Stimulated activated naive CD8-positive, alpha-beta T cell treated with anti-CD3 and anti-CD28 coated beads, Interleukin-15, amount 100 ng/mL, for 72 hours (primary cell): ENCODE measurements around the gene CDKAL1.

Experiments
- ATAC-seq: fragments of 150-1000 bp; cut with Tn5 transposase; 2 replicates; pipeline ENCODE4 v1.10.0; 2021; ENCODE audit warnings: mild to moderate bottlenecking, moderate library complexity
- DNase-seq, 2 donors: peaks; one replicate each; pipeline ENCODE4 v3.0.0; 2021 to 2022
- H3K27ac Mint-ChIP-seq, 2 donors: one replicate each; pipeline ENCODE4 v1.8.0; 2022; ENCODE audit warnings: mild to moderate bottlenecking in 2 of 2, mixed read lengths in 2 of 2, moderate library complexity in 2 of 2
- H3K27me3 Mint-ChIP-seq: one replicate; pipeline ENCODE4 v1.8.0; 2022; ENCODE audit warnings: mixed read lengths
- H3K4me1 Mint-ChIP-seq: one replicate; pipeline ENCODE4 v1.8.0; 2022; ENCODE audit warnings: mild to moderate bottlenecking, mixed read lengths
- H3K4me3 Mint-ChIP-seq, 2 donors: one replicate each; pipeline ENCODE4 v1.8.0; 2022; ENCODE audit warnings: mild to moderate bottlenecking in 2 of 2, mixed read lengths in 2 of 2, moderate library complexity in 1 of 2
- H3K9me3 Mint-ChIP-seq, 2 donors: one replicate each; pipeline ENCODE4 v1.8.0; 2022; ENCODE audit warnings: mixed read lengths in 2 of 2

The CDKAL1 gene

GRCh38 chr6:21095462-21095861 is 561.2 kb downstream of the CDKAL1 start:
- Mint-ChIP-seq H3K4me3 (no peak overlapping the region), H3K27me3 (no peaks in the 10 kb centered on the region), H3K4me1 (peaks cover 14% of the 10 kb centered on the region), H3K27ac (no peak overlapping the region), H3K9me3 (peaks cover 0 to 7% of the 10 kb centered on the region in 2 donors)
- no peak for DNase-seq
- no peak for ATAC-seq

- H3K27ac Mint-ChIP-seq: peak overlapping the region in 1 of 2 donors; percentile 79
- H3K9me3 Mint-ChIP-seq: peaks cover 0 to 7% of the 10 kb centered on the region in 2 donors
- ATAC-seq (no peak), DNase-seq (no peak)
- H3K4me3 Mint-ChIP-seq: no peak overlapping the region
- H3K27me3 Mint-ChIP-seq: no peaks in the 10 kb centered on the region
- H3K4me1 Mint-ChIP-seq: peaks cover 14% of the 10 kb centered on the region
These were observed 563.9 kb downstream of the CDKAL1 start for GRCh38 chr6:21098134-21098533.

GRCh38 chr6:21098744-21099143 is 564.5 kb downstream of the CDKAL1 start:
- DNase-seq (no peak), ATAC-seq (no peak)
- Mint-ChIP-seq H3K4me1 (peaks cover 14% of the 10 kb centered on the region), H3K27me3 (no peaks in the 10 kb centered on the region), H3K4me3 (no peak overlapping the region), H3K9me3 (peaks cover 0 to 7% of the 10 kb centered on the region in 2 donors), H3K27ac (no peak overlapping the region)

- Mint-ChIP-seq H3K27me3 (no peaks in the 10 kb centered on the region), H3K4me3 (no peak overlapping the region), H3K4me1 (peaks cover 14% of the 10 kb centered on the region), H3K27ac (no peak overlapping the region), H3K9me3 (peaks cover 0 to 7% of the 10 kb centered on the region in 2 donors)
- ATAC-seq (no peak), DNase-seq (no peak)
These were observed 565.4 kb downstream of the CDKAL1 start for GRCh38 chr6:21099338-21100314.

- no peak overlapping the region for H3K27ac Mint-ChIP-seq
- no peak overlapping the region for H3K4me3 Mint-ChIP-seq
- peaks cover 0 to 7% of the 10 kb centered on the region in 2 donors for H3K9me3 Mint-ChIP-seq
- H3K4me1 Mint-ChIP-seq: peaks cover 14% of the 10 kb centered on the region
- ATAC-seq (no peak), DNase-seq (no peak)
- no peaks in the 10 kb centered on the region for H3K27me3 Mint-ChIP-seq
These were observed 566.7 kb downstream of the CDKAL1 start for GRCh38 chr6:21100991-21101390.

GRCh38 chr6:21101694-21102093 is 567.4 kb downstream of the CDKAL1 start:
- H3K9me3 Mint-ChIP-seq: peaks cover 0 to 7% of the 10 kb centered on the region in 2 donors

GRCh38 chr6:21102201-21102600 is 567.9 kb downstream of the CDKAL1 start:
- H3K4me3 Mint-ChIP-seq: no peak overlapping the region
- no peaks in the 10 kb centered on the region for H3K27me3 Mint-ChIP-seq
- DNase-seq (no peak), ATAC-seq (no peak)
- H3K27ac Mint-ChIP-seq: no peak overlapping the region
- H3K4me1 Mint-ChIP-seq: peaks cover 14% of the 10 kb centered on the region
- peaks cover 0 to 7% of the 10 kb centered on the region in 2 donors for H3K9me3 Mint-ChIP-seq

More at GRCh38 chr6:21101694-21102093, 567.4 kb downstream of the CDKAL1 start:
- Mint-ChIP-seq H3K4me1 (peaks cover 14% of the 10 kb centered on the region), H3K4me3 (no peak overlapping the region), H3K27ac (no peak overlapping the region), H3K27me3 (no peaks in the 10 kb centered on the region)
- ATAC-seq (no peak), DNase-seq (no peak)

- Mint-ChIP-seq H3K27me3 (no peaks in the 10 kb centered on the region), H3K27ac (no peak overlapping the region), H3K9me3 (peaks cover 0 to 7% of the 10 kb centered on the region in 2 donors), H3K4me1 (peaks cover 14% of the 10 kb centered on the region), H3K4me3 (no peak overlapping the region)
- ATAC-seq (no peak), DNase-seq (no peak)
These were observed 568.4 kb downstream of the CDKAL1 start for GRCh38 chr6:21102624-21103023.

- Mint-ChIP-seq H3K9me3 (no peaks in the 10 kb centered on the region), H3K4me1 (peaks cover 5% of the 10 kb centered on the region), H3K27me3 (no peaks in the 10 kb centered on the region), H3K27ac (no peak overlapping the region), H3K4me3 (no peak overlapping the region)
- no peak for DNase-seq
- no peak for ATAC-seq
These were observed 569.5 kb downstream of the CDKAL1 start for GRCh38 chr6:21103626-21104224.

- ATAC-seq: no peak
- H3K27ac Mint-ChIP-seq: no peak overlapping the region
- H3K9me3 Mint-ChIP-seq: no peaks in the 10 kb centered on the region
- H3K4me1 Mint-ChIP-seq: peaks cover 5% of the 10 kb centered on the region
- no peak for DNase-seq
- H3K27me3 Mint-ChIP-seq: no peaks in the 10 kb centered on the region
- H3K4me3 Mint-ChIP-seq: no peak overlapping the region
These were observed 570.0 kb downstream of the CDKAL1 start for GRCh38 chr6:21104288-21104687.

GRCh38 chr6:21107796-21108195 is 573.5 kb downstream of the CDKAL1 start:
- Mint-ChIP-seq H3K27me3 (no peaks in the 10 kb centered on the region), H3K4me3 (no peak overlapping the region), H3K27ac (no peak overlapping the region), H3K9me3 (no peaks in the 10 kb centered on the region), H3K4me1 (no peaks in the 10 kb centered on the region)
- no peak for DNase-seq
- ATAC-seq: no peak

- Mint-ChIP-seq H3K27me3 (no peaks in the 10 kb centered on the region), H3K9me3 (no peaks in the 10 kb centered on the region), H3K27ac (no peak overlapping the region), H3K4me1 (no peaks in the 10 kb centered on the region), H3K4me3 (no peak overlapping the region)
- no peak for ATAC-seq
- DNase-seq: no peak
These were observed 575.3 kb downstream of the CDKAL1 start for GRCh38 chr6:21109391-21110178.

GRCh38 chr6:21110684-21111083 is 576.4 kb downstream of the CDKAL1 start:
- Mint-ChIP-seq H3K4me1 (no peaks in the 10 kb centered on the region), H3K4me3 (no peak overlapping the region), H3K27ac (no peak overlapping the region), H3K9me3 (no peaks in the 10 kb centered on the region), H3K27me3 (no peaks in the 10 kb centered on the region)
- ATAC-seq: no peak
- DNase-seq: no peak

GRCh38 chr6:21111093-21111725 is 577.0 kb downstream of the CDKAL1 start:
- Mint-ChIP-seq H3K4me1 (no peaks in the 10 kb centered on the region), H3K27me3 (no peaks in the 10 kb centered on the region), H3K27ac (no peak overlapping the region), H3K4me3 (no peak overlapping the region), H3K9me3 (no peaks in the 10 kb centered on the region)
- no peak for DNase-seq
- no peak for ATAC-seq

- H3K4me1 Mint-ChIP-seq: no peaks in the 10 kb centered on the region
- H3K27me3 Mint-ChIP-seq: no peaks in the 10 kb centered on the region
- DNase-seq (no peak), ATAC-seq (no peak)
- H3K27ac Mint-ChIP-seq: no peak overlapping the region
- no peaks in the 10 kb centered on the region for H3K9me3 Mint-ChIP-seq
- H3K4me3 Mint-ChIP-seq: no peak overlapping the region
These were observed 580.9 kb downstream of the CDKAL1 start for GRCh38 chr6:21115111-21115510.
